Hair follicular keratinocyte (primary cell): ENCODE data around the gene CEP19. TPM values are rescaled to one million over a fixed set of nuclear protein-coding genes. Genes with fewer than 3 reads are reported as not detected.

ENCODE experiments used
- total RNA-seq: library from RNA; depleted of rRNA; stranded (reverse); fragments of >200 nt; gene quantifications from 2 replicates; pipeline ENCODE4 v1.2.3, GENCODE V29; 2015

CEP19 gene
- 0.62 and 2.7 TPM in 2 replicates for total RNA-seq

GRCh38 chr3:196711838-196712513, at the start of gene CEP19, which contains the start of gene PIGX:
Gene CEP19, minus strand, starts transcription at chr3:196712250. Its CDS starts 3,593 bp downstream, at chr3:196708657.
Gene PIGX, plus strand, starts transcription at chr3:196712377.

GRCh38 chr3:196739671-196740480, 27.8 kb upstream of the CEP19 start, which contains the start of gene PAK2:
Gene PAK2, plus strand, starts transcription at chr3:196739857. Its CDS starts 42,790 bp downstream, at chr3:196782647.

Other genes with a start within 250 kb of the CEP19 start
- gene RNF168, start 208.5 kb downstream of the CEP19 start, total RNA-seq, result 9.8 and 12.5 TPM in 2 replicates
- 0.23 TPM in 1 of 2 replicates, not detected in the other for gene SMCO1, start 196.9 kb downstream of the CEP19 start, total RNA-seq
- 8.2 and 15.1 TPM in 2 replicates for gene WDR53, start 143.7 kb downstream of the CEP19 start, total RNA-seq
- gene FBXO45, start 143.6 kb downstream of the CEP19 start, total RNA-seq, result 14.8 and 15.5 TPM in 2 replicates
- gene NRROS, start 72.6 kb downstream of the CEP19 start, total RNA-seq, result under 0.01 and 0.04 TPM in 2 replicates
- gene PIGX, start 127 bp upstream of the CEP19 start, total RNA-seq, result 25.8 and 45.2 TPM in 2 replicates
- 29.6 and 33.9 TPM in 2 replicates for gene PAK2, start 27.6 kb upstream of the CEP19 start, total RNA-seq
- 22.4 and 23.2 TPM in 2 replicates for gene SENP5, start 155.7 kb upstream of the CEP19 start, total RNA-seq
- 42.1 and 48.7 TPM in 2 replicates for gene NCBP2, start 230.3 kb upstream of the CEP19 start, total RNA-seq